ENCODE measurements around the gene CASP14. TPM values are rescaled to one million over a fixed set of nuclear protein-coding genes. Genes with fewer than 3 reads are reported as not detected.

Gene CASP14
- total and polyA plus RNA-seq, 2 of the 13 experiments (the other 11 are each of a cell fraction or from before 2014, with no cell fraction given): not detected

DNA sequence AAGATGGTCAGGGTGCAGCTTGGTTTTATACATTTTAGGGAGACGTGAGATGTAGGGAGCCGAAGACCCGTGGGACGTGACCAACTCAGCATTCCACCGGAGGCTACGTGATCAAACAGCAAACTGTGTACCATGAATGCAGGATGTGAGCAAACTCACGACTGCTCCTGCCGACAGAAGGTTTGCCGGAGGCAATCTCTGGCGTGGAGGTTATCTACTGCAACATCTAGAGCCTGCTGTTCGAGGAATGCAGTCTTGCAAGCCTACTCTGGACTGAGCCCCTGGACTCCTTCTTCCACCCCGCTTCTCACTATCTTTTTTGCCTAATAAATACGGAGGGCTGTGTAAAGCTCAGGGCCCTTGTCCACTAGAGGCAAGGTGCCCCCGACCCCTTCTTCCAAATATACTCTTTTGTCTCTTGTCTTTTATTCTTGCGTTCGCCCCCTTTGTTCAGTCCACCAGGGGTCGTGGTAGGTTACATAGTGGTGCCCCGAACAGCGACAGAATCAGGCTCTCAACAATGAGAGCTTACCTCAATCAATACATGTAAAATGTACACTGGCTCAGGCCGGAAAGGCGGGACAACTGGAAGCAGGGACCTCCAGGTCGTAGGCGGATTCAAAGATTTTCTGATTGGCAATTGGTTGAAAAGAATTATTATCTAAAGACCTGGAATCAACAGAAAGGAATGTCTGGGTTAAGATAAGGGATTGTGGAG, 23.8 kb downstream of the CASP14 start (continued):
- TF ChIP-seq, protein P1, sequence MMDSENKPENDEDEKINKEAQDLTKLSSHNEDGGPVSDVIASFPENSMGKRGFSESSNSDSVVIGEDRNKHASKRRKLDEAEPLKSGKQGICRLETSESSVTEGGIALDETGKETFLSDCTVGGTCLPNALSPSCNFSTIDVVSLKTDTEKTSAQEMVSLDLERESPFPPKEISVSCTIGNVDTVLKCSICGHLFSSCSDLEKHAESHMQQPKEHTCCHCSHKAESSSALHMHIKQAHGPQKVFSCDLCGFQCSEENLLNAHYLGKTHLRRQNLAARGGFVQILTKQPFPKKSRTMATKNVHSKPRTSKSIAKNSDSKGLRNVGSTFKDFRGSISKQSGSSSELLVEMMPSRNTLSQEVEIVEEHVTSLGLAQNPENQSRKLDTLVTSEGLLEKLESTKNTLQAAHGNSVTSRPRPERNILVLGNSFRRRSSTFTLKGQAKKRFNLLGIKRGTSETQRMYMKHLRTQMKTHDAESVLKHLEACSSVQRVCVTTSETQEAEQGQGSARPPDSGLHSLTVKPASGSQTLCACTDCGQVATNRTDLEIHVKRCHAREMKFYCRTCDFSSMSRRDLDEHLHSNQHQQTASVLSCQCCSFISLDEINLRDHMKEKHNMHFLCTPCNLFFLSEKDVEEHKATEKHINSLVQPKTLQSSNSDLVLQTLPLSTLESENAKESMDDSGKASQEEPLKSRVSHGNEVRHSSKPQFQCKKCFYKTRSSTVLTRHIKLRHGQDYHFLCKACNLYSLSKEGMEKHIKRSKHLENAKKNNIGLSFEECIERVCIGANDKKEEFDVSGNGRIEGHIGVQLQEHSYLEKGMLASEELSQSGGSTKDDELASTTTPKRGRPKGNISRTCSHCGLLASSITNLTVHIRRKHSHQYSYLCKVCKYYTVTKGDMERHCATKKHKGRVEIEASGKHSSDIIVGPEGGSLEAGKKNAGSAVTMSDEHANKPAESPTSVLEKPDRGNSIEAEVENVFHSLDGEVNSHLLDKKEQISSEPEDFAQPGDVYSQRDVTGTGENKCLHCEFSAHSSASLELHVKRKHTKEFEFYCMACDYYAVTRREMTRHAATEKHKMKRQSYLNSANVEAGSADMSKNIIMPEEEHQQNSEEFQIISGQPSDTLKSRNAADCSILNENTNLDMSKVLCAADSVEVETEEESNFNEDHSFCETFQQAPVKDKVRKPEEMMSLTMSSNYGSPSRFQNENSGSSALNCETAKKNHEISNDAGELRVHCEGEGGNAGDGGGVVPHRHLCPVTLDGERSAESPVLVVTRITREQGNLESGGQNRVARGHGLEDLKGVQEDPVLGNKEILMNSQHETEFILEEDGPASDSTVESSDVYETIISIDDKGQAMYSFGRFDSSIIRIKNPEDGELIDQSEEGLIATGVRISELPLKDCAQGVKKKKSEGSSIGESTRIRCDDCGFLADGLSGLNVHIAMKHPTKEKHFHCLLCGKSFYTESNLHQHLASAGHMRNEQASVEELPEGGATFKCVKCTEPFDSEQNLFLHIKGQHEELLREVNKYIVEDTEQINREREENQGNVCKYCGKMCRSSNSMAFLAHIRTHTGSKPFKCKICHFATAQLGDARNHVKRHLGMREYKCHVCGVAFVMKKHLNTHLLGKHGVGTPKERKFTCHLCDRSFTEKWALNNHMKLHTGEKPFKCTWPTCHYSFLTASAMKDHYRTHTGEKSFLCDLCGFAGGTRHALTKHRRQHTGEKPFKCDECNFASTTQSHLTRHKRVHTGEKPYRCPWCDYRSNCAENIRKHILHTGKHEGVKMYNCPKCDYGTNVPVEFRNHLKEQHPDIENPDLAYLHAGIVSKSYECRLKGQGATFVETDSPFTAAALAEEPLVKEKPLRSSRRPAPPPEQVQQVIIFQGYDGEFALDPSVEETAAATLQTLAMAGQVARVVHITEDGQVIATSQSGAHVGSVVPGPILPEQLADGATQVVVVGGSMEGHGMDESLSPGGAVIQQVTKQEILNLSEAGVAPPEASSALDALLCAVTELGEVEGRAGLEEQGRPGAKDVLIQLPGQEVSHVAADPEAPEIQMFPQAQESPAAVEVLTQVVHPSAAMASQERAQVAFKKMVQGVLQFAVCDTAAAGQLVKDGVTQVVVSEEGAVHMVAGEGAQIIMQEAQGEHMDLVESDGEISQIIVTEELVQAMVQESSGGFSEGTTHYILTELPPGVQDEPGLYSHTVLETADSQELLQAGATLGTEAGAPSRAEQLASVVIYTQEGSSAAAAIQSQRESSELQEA (CRISPR knock-in tag; IDR thresholded peaks at IDR 0.05; ENCODE audit: not compliant biosample characterization): no peak
- TF ChIP-seq ZNF430 (CRISPR knock-in tag; IDR thresholded peaks at IDR 0.05): no peak
- TF ChIP-seq, protein P2, sequence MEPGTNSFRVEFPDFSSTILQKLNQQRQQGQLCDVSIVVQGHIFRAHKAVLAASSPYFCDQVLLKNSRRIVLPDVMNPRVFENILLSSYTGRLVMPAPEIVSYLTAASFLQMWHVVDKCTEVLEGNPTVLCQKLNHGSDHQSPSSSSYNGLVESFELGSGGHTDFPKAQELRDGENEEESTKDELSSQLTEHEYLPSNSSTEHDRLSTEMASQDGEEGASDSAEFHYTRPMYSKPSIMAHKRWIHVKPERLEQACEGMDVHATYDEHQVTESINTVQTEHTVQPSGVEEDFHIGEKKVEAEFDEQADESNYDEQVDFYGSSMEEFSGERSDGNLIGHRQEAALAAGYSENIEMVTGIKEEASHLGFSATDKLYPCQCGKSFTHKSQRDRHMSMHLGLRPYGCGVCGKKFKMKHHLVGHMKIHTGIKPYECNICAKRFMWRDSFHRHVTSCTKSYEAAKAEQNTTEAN (CRISPR knock-in tag; conservative IDR thresholded peaks at IDR 0.05): no peak
- peak; percentile 39; the same call in 1 of the 2 replicates for TF ChIP-seq DPF2 (CRISPR knock-in tag; IDR thresholded peaks at IDR 0.05; ENCODE audit: borderline replicate concordance, low read depth)
- TF ChIP-seq, protein P3, sequence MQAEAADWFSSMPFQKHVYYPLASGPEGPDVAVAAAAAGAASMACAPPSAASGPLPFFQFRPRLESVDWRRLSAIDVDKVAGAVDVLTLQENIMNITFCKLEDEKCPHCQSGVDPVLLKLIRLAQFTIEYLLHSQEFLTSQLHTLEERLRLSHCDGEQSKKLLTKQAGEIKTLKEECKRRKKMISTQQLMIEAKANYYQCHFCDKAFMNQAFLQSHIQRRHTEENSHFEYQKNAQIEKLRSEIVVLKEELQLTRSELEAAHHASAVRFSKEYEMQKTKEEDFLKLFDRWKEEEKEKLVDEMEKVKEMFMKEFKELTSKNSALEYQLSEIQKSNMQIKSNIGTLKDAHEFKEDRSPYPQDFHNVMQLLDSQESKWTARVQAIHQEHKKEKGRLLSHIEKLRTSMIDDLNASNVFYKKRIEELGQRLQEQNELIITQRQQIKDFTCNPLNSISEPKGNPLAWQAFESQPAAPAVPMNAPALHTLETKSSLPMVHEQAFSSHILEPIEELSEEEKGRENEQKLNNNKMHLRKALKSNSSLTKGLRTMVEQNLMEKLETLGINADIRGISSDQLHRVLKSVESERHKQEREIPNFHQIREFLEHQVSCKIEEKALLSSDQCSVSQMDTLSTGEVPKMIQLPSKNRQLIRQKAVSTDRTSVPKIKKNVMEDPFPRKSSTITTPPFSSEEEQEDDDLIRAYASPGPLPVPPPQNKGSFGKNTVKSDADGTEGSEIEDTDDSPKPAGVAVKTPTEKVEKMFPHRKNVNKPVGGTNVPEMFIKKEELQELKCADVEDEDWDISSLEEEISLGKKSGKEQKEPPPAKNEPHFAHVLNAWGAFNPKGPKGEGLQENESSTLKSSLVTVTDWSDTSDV (CRISPR knock-in tag; IDR thresholded peaks at IDR 0.05): no peak
- TF ChIP-seq FOXO1 (CRISPR knock-in tag; IDR thresholded peaks at IDR 0.05): peak; percentile 46; the same call in 1 of the 2 replicates
- TF ChIP-seq, protein P4, sequence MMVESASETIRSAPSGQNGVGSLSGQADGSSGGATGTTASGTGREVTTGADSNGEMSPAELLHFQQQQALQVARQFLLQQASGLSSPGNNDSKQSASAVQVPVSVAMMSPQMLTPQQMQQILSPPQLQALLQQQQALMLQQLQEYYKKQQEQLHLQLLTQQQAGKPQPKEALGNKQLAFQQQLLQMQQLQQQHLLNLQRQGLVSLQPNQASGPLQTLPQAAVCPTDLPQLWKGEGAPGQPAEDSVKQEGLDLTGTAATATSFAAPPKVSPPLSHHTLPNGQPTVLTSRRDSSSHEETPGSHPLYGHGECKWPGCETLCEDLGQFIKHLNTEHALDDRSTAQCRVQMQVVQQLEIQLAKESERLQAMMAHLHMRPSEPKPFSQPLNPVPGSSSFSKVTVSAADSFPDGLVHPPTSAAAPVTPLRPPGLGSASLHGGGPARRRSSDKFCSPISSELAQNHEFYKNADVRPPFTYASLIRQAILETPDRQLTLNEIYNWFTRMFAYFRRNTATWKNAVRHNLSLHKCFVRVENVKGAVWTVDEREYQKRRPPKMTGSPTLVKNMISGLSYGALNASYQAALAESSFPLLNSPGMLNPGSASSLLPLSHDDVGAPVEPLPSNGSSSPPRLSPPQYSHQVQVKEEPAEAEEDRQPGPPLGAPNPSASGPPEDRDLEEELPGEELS (CRISPR knock-in tag; IDR thresholded peaks at IDR 0.05): peak; percentile 34; the same call in 1 of the 2 replicates
- no peak for TF ChIP-seq ARHGAP35 (CRISPR knock-in tag; IDR thresholded peaks at IDR 0.05; ENCODE audit: borderline replicate concordance)
- TF ChIP-seq ONECUT2 (CRISPR knock-in tag; IDR thresholded peaks at IDR 0.05): peak; percentile 58; the same call in 1 of the 2 replicates
- no peak for TF ChIP-seq HOXD1 (CRISPR knock-in tag; IDR thresholded peaks at IDR 0.05)
- TF ChIP-seq TBX3 (IDR thresholded peaks at IDR 0.05; ENCODE audit: borderline replicate concordance): no peak
